Activated T-cell treated with anti-CD3 and anti-CD28 coated beads, Interleukin-2, amount 50 U/mL, for 24 hours (primary cell): ENCODE measurements around the gene JAZF1.

ENCODE experiments used
- DNase-seq: peaks from one replicate; pipeline ENCODE4 v3.0.0-alpha.2; 2020
- H3K27ac Mint-ChIP-seq: 2 replicates; pipeline ENCODE4 v1.8.0; 2020; ENCODE audit warnings: mild to moderate bottlenecking, mixed read lengths
- H3K27me3 Mint-ChIP-seq: 2 replicates; pipeline ENCODE4 v1.8.0; 2020; ENCODE audit warnings: mixed read lengths
- H3K36me3 Mint-ChIP-seq: 2 replicates; pipeline ENCODE4 v1.8.0; 2020; ENCODE audit warnings: low read depth, mixed read lengths
- H3K4me1 Mint-ChIP-seq: 2 replicates; pipeline ENCODE4 v1.8.0; 2020; ENCODE audit warnings: low read depth, mixed read lengths
- H3K4me3 Mint-ChIP-seq: 2 replicates; pipeline ENCODE4 v1.8.0; 2020; ENCODE audit warnings: mild to moderate bottlenecking, moderate library complexity, mixed read lengths
- H3K9me3 Mint-ChIP-seq: 2 replicates; pipeline ENCODE4 v1.8.0; 2020; ENCODE audit warnings: mixed read lengths

JAZF1 gene

DNA sequence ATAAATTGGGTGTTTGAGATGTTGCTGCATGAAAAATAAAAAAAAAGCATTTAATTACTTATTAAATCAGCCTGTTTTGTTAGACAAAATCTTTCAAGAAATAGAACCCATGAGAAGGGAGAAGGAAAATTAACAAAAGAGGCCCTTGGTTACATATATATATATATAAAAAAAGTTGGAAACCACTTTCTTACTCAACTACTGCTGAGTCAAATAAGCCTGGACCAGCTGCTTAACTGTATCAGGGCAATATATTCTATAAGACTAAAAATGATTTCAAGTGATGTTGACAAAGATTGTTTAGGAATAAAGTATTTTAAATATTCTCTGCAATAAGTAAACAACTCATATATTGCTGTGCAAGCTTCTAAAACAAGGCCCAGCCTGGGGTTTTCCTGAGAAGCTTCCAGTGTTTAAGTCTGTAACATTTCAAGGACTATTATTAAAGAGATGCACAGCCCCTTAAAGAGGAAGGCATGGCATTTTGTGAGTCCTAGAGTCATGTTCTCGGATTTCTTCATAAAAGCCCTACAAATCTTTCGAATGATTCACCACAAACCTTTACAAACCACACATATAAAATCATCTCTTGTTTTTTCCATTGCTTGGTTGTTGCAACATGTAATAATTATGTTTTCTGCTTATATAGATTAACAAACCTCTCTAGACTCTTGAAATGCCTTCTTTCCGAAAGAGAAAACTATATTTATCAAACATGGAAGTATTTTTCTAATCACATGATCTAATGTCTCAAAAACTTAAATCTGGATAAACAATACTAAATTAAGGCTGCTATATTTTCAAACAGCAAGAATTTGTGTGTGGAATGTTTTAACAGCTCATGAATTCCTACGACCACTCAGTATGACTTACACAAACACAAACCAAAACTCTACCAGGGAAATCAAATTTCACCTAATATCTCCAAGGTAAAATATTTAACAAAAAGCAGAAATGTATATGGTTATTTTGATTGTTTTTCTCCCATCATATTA is 14.3 kb downstream of the JAZF1 start:
- Mint-ChIP-seq H3K27ac (no peak overlapping the region), H3K4me3 (no peak overlapping the region), H3K4me1 (peaks cover 25% of the 10 kb centered on the region), H3K9me3 (no peaks in the 10 kb centered on the region), H3K27me3 (no peaks in the 10 kb centered on the region), H3K36me3 (peaks cover 4% of the 10 kb centered on the region)
- no peak for DNase-seq

GRCh38 chr7:28165261-28165660 is 15.3 kb downstream of the JAZF1 start:
- peaks cover 4% of the 10 kb centered on the region for H3K36me3 Mint-ChIP-seq
- peaks cover 24% of the 10 kb centered on the region for H3K4me1 Mint-ChIP-seq
- no peak for DNase-seq
- no peaks in the 10 kb centered on the region for H3K9me3 Mint-ChIP-seq
- H3K4me3 Mint-ChIP-seq: no peak overlapping the region
- no peak overlapping the region for H3K27ac Mint-ChIP-seq
- no peaks in the 10 kb centered on the region for H3K27me3 Mint-ChIP-seq

DNA sequence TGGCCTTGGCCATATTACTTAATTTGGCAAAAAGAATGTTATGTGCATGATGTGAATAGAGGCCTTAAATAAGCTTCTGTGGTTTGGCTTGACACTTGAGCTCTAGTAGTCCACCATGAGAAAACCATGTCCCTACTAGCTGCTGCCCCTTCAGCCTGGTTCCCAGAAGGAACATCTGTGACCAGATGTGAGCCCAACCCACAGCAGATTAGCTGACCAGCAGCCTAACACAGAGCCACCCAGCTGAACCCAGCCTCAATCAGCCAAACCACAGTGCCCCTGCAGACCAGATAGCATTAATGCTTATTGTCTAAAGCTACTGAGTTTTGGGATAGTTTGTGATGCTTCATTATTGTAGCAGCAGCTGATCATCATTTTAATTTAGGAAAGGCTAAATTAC is 16.6 kb downstream of the JAZF1 start:
- Mint-ChIP-seq H3K4me3 (no peak overlapping the region), H3K27ac (no peak overlapping the region), H3K4me1 (peaks cover 19% of the 10 kb centered on the region), H3K9me3 (no peaks in the 10 kb centered on the region), H3K36me3 (peaks cover 4% of the 10 kb centered on the region), H3K27me3 (no peaks in the 10 kb centered on the region)
- no peak for DNase-seq

- no peak for DNase-seq
- no peaks in the 10 kb centered on the region for H3K9me3 Mint-ChIP-seq
- no peak overlapping the region for H3K4me3 Mint-ChIP-seq
- no peak overlapping the region for H3K27ac Mint-ChIP-seq
- H3K27me3 Mint-ChIP-seq: no peaks in the 10 kb centered on the region
- no peaks in the 10 kb centered on the region for H3K36me3 Mint-ChIP-seq
- peaks cover 18% of the 10 kb centered on the region for H3K4me1 Mint-ChIP-seq
Observed at GRCh38 chr7:28161331-28161730, 19.3 kb downstream of the JAZF1 start.

- H3K4me1 Mint-ChIP-seq: peaks cover 22% of the 10 kb centered on the region
- no peaks in the 10 kb centered on the region for H3K27me3 Mint-ChIP-seq
- no peaks in the 10 kb centered on the region for H3K9me3 Mint-ChIP-seq
- no peak overlapping the region for H3K27ac Mint-ChIP-seq
- DNase-seq: no peak
- no peaks in the 10 kb centered on the region for H3K36me3 Mint-ChIP-seq
- H3K4me3 Mint-ChIP-seq: no peak overlapping the region
Observed at GRCh38 chr7:28160551-28160991, 20.0 kb downstream of the JAZF1 start.

DNA sequence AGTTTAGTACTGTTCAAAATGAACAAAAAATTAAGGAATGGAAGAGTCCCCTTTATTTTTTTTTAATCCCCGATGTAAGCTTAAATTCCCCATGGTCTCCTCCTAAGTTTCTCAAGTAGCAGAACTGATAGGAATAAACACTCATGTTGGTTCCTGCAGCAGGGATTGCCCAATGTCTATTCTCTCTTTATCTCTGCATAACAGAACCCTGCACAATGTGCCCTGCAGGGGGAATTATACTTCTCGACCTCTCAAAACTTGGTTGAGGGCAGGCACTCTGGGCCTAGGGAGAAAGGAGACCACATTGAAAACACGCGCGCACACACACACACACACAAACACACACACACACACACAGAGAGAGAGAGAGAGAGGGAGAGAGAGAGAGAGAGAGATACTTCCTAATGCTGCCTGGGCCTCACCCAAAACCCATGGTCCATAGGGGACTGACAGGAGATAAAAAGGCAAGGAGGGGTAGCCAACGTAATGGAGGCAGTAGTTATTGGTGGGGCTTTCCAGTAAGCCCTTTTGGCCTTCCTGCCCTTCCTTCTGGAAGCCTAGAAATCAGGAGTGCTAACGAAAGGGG is 22.7 kb downstream of the JAZF1 start:
- H3K9me3 Mint-ChIP-seq: peaks cover 3% of the 10 kb centered on the region
- peaks cover 42% of the 10 kb centered on the region for H3K4me1 Mint-ChIP-seq
- DNase-seq: no peak
- no peaks in the 10 kb centered on the region for H3K36me3 Mint-ChIP-seq
- H3K4me3 Mint-ChIP-seq: no peak overlapping the region
- no peak overlapping the region for H3K27ac Mint-ChIP-seq
- H3K27me3 Mint-ChIP-seq: no peaks in the 10 kb centered on the region

- H3K4me1 Mint-ChIP-seq: peaks cover 49% of the 10 kb centered on the region
- DNase-seq: no peak
- no peak overlapping the region for H3K4me3 Mint-ChIP-seq
- peaks cover 3% of the 10 kb centered on the region for H3K9me3 Mint-ChIP-seq
- no peaks in the 10 kb centered on the region for H3K27me3 Mint-ChIP-seq
- no peak overlapping the region for H3K27ac Mint-ChIP-seq
- no peaks in the 10 kb centered on the region for H3K36me3 Mint-ChIP-seq
Observed at GRCh38 chr7:28157076-28157745, 23.4 kb downstream of the JAZF1 start.

DNA sequence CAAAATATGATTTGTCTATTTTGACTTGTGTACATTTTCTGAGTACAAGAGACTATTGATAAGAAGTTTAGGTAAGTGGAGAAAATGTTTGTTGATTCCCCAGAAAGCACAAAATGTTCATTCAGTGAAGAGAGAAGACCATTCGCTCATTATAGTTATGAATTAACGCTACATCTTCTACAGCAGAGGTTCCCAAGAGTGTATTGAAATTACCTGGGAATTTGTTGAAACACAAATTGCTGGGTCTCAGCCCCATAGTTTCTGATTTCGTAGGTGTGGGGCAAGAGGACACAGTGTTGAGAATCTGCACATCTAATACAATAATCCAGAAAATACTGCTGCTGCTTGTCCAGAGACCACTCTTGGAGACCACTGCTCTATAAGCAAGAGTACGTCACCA is 24.2 kb downstream of the JAZF1 start:
- H3K36me3 Mint-ChIP-seq: no peaks in the 10 kb centered on the region
- peaks cover 54% of the 10 kb centered on the region for H3K4me1 Mint-ChIP-seq
- H3K9me3 Mint-ChIP-seq: peaks cover 3% of the 10 kb centered on the region
- no peaks in the 10 kb centered on the region for H3K27me3 Mint-ChIP-seq
- no peak overlapping the region for H3K27ac Mint-ChIP-seq
- H3K4me3 Mint-ChIP-seq: no peak overlapping the region
- DNase-seq: no peak

DNA sequence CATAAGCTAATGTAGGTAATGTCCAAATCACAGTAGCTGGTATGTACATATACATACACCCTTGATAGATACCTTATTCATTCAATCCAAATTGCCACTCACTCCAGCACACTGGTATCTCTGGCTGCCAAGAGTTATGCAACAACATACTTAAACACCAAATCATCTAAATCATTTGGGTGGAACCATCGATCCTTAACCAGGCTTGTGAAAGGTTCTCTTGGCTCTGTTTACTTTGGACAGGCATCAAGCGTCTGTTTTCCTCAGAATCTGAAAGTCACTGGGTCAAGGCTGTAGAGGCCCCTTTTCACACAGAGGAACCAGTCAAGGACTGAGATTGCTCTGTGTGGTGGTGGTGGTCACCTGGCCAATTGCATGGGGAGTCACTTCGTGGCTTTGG is 24.6 kb downstream of the JAZF1 start:
- Mint-ChIP-seq H3K4me3 (no peak overlapping the region), H3K27ac (no peak overlapping the region), H3K27me3 (no peaks in the 10 kb centered on the region), H3K9me3 (peaks cover 3% of the 10 kb centered on the region), H3K36me3 (no peaks in the 10 kb centered on the region), H3K4me1 (peaks cover 54% of the 10 kb centered on the region)
- DNase-seq: no peak

DNA sequence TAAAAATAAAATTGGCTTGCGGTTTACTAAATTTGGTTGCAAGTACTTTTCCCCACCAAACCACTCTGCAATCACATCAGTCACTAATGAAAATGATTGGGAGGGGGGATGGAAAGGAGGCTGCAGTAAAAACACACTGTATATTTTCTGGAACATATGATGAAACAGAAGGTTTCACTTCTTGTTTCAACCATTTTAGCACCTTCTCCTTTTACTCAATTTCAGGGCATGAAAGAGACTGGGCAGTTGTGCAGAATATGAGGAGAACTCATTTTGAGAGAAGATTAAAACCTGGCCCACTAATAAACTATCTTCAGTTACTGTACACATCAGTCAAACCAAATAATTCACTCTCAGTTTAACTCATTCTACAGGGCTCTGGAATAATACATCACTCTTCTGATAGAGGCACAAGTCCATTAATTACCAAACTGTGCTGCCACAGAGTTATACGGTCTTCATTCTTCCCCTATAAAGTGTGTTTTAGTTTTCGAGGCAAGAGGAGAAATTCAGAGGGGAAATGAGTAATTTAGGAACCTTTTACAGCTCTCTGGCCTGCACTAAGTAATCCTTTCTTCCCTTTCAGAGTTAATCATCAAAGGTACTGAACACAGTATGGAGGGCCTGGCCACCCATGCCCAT is 25.5 kb downstream of the JAZF1 start:
- H3K27me3 Mint-ChIP-seq: no peaks in the 10 kb centered on the region
- peaks cover 3% of the 10 kb centered on the region for H3K9me3 Mint-ChIP-seq
- peaks cover 60% of the 10 kb centered on the region for H3K4me1 Mint-ChIP-seq
- no peak for DNase-seq
- peak overlapping the region; percentile 90 for H3K27ac Mint-ChIP-seq
- H3K36me3 Mint-ChIP-seq: no peaks in the 10 kb centered on the region
- no peak overlapping the region for H3K4me3 Mint-ChIP-seq

GRCh38 chr7:28152594-28152993 is 28.0 kb downstream of the JAZF1 start:
- Mint-ChIP-seq H3K36me3 (peaks cover 1% of the 10 kb centered on the region), H3K4me1 (peaks cover 74% of the 10 kb centered on the region)
- DNase-seq: no peak

DNA sequence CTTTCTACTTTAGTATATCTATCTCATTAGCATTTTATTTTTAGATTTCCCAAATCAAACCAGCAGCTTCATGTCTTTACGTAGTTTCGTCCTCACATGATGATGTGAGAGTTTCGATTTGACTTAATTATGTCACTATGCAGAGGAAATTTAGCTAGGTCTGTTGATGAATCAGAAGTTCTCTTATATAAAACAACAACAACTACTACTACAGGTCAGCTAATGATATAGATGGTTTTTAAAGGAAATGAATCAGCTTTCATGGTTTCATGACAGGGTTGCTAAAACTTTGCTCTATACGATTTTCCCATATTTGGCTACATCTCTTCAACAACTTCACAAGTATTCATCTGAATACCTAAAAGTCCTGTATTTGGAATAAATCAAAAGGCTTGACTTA is 28.6 kb downstream of the JAZF1 start:
- Mint-ChIP-seq H3K27ac (peak overlapping the region; percentile 87), H3K4me1 (peaks cover 69% of the 10 kb centered on the region), H3K36me3 (peaks cover 1% of the 10 kb centered on the region), H3K9me3 (peaks cover 3% of the 10 kb centered on the region), H3K27me3 (no peaks in the 10 kb centered on the region), H3K4me3 (no peak overlapping the region)
- DNase-seq: no peak

More at GRCh38 chr7:28152594-28152993, 28.0 kb downstream of the JAZF1 start:
- H3K27ac Mint-ChIP-seq: peak overlapping the region; percentile 87
- H3K27me3 Mint-ChIP-seq: no peaks in the 10 kb centered on the region
- peaks cover 3% of the 10 kb centered on the region for H3K9me3 Mint-ChIP-seq
- peak overlapping the region; percentile 5 for H3K4me3 Mint-ChIP-seq

GRCh38 chr7:28149291-28150101 is 31.1 kb downstream of the JAZF1 start:
- Mint-ChIP-seq H3K27ac (no peak overlapping the region), H3K4me3 (no peak overlapping the region), H3K27me3 (no peaks in the 10 kb centered on the region), H3K36me3 (peaks cover 6% of the 10 kb centered on the region), H3K9me3 (peaks cover 3% of the 10 kb centered on the region), H3K4me1 (peaks cover 54% of the 10 kb centered on the region)
- no peak for DNase-seq

DNA sequence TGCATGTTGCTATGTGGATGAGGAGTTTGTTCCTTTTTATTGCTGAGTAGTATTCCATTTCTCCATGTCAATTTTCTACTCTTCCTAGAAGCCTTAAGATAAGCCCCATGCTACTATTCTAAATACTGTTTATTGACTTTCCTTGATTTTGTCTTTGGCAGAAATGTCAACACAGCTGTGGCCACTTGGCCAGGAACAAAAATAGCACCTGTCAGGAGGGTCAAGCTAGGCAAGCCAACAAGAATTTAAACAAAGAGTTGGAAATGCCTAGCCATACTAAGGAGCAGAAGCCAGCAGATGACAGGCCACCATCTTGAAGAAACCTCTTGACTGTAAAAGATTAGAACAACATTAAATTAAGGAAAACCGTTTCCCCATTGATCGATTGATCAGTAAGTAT is 34.7 kb downstream of the JAZF1 start:
- H3K36me3 Mint-ChIP-seq: peaks cover 6% of the 10 kb centered on the region
- no peak overlapping the region for H3K4me3 Mint-ChIP-seq
- H3K27ac Mint-ChIP-seq: no peak overlapping the region
- peaks cover 44% of the 10 kb centered on the region for H3K4me1 Mint-ChIP-seq
- H3K9me3 Mint-ChIP-seq: no peaks in the 10 kb centered on the region
- no peak for DNase-seq
- no peaks in the 10 kb centered on the region for H3K27me3 Mint-ChIP-seq
